ENCODE data around the gene QARS1.

Gene QARS1

DNA sequence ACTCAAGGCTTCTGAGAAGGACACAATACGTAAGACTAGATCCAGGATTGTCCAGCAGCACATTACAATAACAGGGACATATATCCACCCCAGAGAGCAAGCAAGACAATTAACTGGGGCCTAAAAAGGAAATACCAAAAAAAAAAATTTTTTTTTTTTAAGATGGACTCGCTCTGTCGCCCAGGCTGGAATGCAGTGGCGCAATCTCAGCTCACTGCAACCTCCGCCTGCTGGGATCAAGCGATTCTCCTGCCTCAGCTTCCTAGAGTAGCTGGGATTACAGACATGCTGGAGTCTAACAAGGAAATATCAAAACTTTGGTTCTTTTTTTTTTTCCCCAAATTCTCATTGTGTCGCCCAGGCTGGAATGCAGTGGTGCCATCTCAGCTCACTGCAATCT is 46.5 kb downstream of the QARS1 start:
- TF ChIP-seq, protein P1, sequence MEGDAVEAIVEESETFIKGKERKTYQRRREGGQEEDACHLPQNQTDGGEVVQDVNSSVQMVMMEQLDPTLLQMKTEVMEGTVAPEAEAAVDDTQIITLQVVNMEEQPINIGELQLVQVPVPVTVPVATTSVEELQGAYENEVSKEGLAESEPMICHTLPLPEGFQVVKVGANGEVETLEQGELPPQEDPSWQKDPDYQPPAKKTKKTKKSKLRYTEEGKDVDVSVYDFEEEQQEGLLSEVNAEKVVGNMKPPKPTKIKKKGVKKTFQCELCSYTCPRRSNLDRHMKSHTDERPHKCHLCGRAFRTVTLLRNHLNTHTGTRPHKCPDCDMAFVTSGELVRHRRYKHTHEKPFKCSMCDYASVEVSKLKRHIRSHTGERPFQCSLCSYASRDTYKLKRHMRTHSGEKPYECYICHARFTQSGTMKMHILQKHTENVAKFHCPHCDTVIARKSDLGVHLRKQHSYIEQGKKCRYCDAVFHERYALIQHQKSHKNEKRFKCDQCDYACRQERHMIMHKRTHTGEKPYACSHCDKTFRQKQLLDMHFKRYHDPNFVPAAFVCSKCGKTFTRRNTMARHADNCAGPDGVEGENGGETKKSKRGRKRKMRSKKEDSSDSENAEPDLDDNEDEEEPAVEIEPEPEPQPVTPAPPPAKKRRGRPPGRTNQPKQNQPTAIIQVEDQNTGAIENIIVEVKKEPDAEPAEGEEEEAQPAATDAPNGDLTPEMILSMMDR (conservative IDR thresholded peaks at IDR 0.05; ENCODE audit: low read depth, low read length): no peak
- H3K4me3 ChIP-seq (ENCODE audit: low read length): no peak overlapping the region
- DNase-seq (ENCODE audit: low read depth): no peak

DNA sequence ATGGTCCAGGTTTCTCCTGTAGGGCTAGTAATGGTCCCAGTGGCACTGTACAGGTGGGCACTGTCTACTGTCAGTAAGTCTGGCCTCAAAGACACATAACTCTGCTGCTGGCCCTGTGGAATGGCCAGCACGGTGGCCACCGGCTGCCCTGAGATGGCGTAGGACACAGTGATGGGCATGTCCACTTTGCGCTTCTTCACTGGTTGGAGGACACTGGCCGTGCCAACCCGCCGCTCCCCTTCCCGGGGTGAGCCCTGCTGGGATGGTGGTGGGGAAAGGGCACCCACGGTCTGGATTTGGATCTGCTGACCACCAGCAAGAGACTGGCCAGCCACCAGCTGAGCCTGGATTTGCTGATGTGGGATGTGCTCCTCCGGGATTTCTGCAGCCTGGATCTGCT is 47.3 kb downstream of the QARS1 start:
- no peak overlapping the region for H3K4me3 ChIP-seq (ENCODE audit: low read length)
- DNase-seq (ENCODE audit: low read depth): no peak
- TF ChIP-seq, protein P1 (conservative IDR thresholded peaks at IDR 0.05; ENCODE audit: low read depth, low read length): no peak

DNA sequence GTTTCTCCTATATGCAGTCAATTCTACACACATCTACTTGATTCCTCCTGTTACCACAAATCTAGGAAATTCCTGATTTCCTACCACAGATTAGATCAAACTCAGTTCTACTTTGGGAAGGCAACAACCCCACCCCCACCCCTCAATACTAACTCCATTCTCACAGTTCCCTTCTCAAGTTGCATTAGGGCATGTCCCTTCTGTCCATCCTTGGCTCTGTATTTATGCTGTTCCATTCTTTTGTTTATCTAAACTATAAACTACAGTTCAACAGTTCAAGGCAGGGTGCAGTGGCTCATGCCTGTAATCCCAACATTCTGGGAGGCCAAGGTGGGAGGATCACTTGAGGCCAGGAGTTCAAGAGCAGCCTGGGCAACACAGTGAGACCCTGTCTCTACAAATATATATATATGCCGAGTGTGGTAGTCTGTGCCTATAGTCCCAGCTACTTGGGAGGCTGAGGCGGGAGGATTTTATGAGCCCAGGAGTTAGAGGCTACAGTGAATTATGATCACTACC is 50.2 kb downstream of the QARS1 start:
- H3K4me3 ChIP-seq (ENCODE audit: low read length): no peak overlapping the region
- DNase-seq (ENCODE audit: low read depth): no peak
- TF ChIP-seq, protein P1 (conservative IDR thresholded peaks at IDR 0.05; ENCODE audit: low read depth, low read length): no peak

DNA sequence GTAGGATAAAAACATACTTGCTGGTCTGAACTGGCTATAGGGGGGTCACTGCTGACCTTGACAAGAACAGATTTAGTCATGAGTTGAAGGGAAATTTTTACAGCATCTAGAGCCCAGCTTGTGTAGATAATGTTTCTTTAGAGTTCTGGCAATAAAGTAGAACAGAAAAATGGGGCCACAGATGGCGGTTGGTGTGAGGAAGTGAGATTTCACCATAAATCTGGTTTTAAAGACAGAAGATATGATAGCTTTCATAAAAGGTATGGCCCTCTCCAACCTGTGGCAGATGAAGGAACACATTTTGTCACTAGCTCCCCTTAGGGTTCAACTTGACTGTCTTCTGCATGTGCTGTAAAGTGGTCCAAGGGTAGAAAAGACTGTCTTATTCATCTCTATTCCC is 51.0 kb downstream of the QARS1 start:
- DNase-seq (ENCODE audit: low read depth): no peak
- H3K4me3 ChIP-seq (ENCODE audit: low read length): no peak overlapping the region
- TF ChIP-seq, protein P1 (conservative IDR thresholded peaks at IDR 0.05; ENCODE audit: low read depth, low read length): no peak

All from retinal pigment epithelial cell (primary cell).